Upper lobe of left lung (tissue), 4 donors: Measurements from ENCODE around the gene SPTB.

Source experiments
- EP300 ChIP-seq, 4 donors: sonication (generic); formaldehyde crosslinking; IDR thresholded peaks; one replicate each; pipeline ENCODE4 v1.5.1; 2017; ENCODE audit warnings: antibody characterized with exemption in 4 of 4, control low read depth in 2 of 4
- POLR2A ChIP-seq, 4 donors: fragments of 450-650 bp; IDR thresholded peaks; one replicate each; pipeline ENCODE4 v1.5.1; 2016 to 2017; ENCODE audit warnings: antibody characterized with exemption in 4 of 4, mild to moderate bottlenecking in 2 of 4
- POLR2AphosphoS5 ChIP-seq, 2 donors: sonication (generic); formaldehyde crosslinking; IDR thresholded peaks; one replicate each; pipeline ENCODE4 v1.5.1; 2017; ENCODE audit warnings: antibody characterized with exemption in 2 of 2
- TF ChIP-seq, protein P1 (sequence below), 6 experiments: fragments of 450-650 bp in 4 of 6; fragments of 200-600 bp in 2 of 6; sonication (generic) in 2 of 6; IDR thresholded peaks; one replicate each; pipeline ENCODE4 v1.5.1; 2016 to 2019; ENCODE audit warnings: antibody characterized with exemption in 6 of 6

DNA sequence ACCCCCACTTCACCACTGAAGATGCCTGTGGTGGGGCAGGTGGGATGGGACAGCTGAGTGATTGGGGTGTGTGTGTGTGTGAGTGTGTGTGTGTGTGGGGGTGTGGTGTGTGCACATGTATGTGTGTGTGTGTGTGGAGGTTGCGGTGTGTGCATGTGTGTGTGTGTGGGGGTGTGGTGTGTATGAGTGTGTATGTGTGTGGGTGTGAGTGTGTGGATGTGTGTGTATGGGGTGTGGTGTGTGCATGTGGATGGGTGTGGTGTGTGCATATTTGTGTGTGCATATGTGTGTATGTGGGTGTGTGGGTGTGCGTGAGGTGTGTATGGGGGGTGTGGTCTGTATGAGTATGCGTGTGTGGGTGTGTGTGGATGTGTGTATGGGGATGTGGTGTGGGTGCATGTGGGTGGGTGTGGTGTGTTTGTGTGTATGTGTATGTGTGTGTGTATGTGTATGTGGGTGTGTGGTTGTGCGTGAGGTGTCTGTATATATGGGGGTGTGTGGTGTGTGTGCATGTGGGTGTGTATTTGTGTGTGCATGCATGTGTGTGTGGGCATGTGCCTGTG is 113.9 kb downstream of the SPTB start:
- TF ChIP-seq POLR2A (IDR thresholded peaks at IDR 0.05) (no peak), EP300 (IDR thresholded peaks at IDR 0.05) (no peak), POLR2AphosphoS5 (IDR thresholded peaks at IDR 0.05) (no peak)
- TF ChIP-seq, protein P1, sequence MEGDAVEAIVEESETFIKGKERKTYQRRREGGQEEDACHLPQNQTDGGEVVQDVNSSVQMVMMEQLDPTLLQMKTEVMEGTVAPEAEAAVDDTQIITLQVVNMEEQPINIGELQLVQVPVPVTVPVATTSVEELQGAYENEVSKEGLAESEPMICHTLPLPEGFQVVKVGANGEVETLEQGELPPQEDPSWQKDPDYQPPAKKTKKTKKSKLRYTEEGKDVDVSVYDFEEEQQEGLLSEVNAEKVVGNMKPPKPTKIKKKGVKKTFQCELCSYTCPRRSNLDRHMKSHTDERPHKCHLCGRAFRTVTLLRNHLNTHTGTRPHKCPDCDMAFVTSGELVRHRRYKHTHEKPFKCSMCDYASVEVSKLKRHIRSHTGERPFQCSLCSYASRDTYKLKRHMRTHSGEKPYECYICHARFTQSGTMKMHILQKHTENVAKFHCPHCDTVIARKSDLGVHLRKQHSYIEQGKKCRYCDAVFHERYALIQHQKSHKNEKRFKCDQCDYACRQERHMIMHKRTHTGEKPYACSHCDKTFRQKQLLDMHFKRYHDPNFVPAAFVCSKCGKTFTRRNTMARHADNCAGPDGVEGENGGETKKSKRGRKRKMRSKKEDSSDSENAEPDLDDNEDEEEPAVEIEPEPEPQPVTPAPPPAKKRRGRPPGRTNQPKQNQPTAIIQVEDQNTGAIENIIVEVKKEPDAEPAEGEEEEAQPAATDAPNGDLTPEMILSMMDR (IDR thresholded peaks at IDR 0.05): no peak
